ENCODE measurements around the gene RSPRY1.

The RSPRY1 gene

DNA sequence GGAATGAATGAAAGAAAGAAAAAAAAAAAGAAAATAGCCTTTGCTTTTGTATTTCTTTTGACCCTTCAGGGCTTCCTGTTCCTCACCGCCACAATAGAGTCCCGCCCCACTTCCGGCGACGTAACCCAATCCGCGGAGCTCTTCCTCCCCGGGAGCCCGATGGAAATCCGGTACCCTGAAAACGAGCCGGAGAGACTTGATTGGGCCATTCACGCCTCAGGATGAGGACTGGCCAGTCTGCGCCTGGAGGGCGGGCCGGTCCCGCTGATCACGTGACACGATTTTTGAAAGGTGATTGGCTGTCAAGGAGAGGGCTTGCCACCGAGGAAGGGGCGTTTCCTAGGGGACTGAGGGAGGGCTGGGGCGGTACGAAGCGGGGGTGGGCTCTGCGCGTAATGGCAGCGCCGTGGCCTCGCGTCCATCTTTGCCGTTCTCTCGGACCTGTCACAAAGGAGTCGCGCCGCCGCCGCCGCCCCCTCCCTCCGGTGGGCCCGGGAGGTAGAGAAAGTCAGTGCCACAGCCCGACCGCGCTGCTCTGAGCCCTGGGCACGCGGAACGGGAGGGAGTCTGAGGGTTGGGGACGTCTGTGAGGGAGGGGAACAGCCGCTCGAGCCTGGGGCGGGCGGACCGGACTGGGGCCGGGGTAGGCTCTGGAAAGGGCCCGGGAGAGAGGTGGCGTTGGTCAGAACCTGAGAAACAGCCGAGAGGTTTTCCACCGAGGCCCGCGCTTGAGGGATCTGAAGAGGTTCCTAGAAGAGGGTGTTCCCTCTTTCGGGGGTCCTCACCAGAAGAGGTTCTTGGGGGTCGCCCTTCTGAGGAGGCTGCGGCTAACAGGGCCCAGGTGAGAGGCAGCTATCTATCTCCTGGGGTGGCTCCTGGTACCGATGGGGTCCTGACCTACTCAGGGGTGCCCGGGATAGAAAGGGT lies at the start of gene RSPRY1, which contains the start of gene PSME3IP1:
Gene RSPRY1 (plus strand): TSS at position 385 of the 927 bp plus-strand sequence. CDS start 18,330 bp downstream, outside the sequence.
Gene PSME3IP1 (minus strand): TSS at position 95 of the 927 bp plus-strand sequence. CDS start 12,185 bp downstream, outside the sequence.
- peak; percentile 100 for DNase-seq (ENCODE audit: low spot score)

DNA sequence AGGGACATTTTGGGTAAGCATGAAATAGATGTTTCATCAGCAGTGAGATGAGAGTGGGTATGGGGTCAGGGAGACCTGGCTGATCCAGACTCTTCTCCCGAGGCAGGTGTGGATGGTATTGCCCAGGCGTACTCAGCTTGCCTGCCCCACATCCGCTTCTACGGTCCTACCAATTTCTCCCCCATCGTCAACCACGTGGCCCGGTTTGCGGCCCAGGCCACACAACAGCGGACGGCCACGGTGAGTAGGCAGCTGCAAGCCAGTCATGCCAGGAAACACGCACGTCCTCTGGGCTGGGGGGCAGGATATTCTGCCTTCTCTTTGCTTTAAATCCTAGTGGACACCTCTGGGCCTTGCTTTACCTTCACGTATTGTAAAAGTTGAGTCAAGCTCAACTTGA lies 49.1 kb upstream of the RSPRY1 start:
- DNase-seq (ENCODE audit: low spot score): no peak

DNA sequence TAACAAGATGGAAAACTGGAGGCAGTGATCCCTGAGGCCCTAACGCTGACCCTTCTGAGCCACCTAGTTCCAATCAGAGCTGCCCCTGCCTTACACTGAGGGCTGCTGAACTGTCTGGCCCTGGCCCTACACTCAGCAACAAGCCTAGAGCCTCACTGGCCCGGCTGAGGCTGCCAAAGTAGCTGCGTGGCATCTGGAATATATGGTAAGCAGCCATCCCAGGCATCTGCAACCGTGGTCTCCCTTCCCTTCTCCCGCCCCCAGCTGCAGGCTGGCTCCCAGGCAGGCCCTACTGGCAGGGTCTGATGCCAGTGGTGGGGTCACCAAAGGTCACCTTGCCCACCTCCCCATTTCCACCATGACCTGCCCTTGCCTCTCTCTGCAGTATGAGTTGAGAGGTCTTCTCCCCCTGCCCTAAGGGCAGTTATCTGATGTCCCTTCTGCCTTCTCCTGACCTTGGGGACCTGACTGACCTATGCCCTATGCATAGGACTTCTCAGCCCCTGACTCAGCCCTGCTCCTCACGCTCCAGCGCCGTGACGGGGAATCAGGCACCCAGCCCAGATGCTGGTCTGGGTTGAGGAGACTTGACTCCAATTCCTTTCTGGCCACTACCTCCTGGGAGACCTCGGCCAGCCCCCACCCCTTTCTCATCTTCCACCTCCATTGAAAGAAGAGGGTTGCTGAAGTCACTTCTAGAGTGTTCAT lies 48.4 kb upstream of the RSPRY1 start:
- DNase-seq (ENCODE audit: low spot score): no peak

DNA sequence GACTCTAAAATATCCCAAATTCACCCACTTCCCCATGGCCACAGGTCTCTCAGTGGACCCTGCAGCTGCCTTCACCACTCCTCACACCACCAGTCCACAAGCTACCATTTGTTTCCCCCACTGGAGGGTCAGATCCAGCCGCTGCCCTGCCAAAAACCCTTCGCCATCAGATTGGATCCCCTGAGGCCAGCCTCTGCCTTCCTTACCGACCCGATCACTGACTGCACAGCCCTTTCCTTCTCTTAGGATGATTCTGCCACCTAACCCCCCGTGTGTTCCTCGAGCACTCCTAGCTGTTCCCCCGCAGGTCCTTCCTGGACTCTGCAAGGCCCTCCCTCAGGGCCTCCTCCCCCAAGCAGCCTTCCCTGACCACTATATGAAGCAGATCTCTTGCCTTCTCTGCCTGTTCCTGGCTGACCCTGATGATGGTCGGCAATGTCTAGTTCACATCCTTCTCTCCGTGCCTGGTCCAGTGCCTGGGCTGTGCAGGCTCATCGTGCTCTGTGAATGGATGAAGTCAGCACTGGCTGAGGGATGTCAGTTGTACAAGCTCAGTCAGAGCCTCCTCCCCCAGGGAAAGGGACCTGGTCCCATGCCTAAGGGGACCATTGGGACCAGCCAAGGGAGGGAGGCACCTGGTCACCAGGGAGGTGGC lies 47.7 kb upstream of the RSPRY1 start:
- DNase-seq (ENCODE audit: low spot score): no peak

DNA sequence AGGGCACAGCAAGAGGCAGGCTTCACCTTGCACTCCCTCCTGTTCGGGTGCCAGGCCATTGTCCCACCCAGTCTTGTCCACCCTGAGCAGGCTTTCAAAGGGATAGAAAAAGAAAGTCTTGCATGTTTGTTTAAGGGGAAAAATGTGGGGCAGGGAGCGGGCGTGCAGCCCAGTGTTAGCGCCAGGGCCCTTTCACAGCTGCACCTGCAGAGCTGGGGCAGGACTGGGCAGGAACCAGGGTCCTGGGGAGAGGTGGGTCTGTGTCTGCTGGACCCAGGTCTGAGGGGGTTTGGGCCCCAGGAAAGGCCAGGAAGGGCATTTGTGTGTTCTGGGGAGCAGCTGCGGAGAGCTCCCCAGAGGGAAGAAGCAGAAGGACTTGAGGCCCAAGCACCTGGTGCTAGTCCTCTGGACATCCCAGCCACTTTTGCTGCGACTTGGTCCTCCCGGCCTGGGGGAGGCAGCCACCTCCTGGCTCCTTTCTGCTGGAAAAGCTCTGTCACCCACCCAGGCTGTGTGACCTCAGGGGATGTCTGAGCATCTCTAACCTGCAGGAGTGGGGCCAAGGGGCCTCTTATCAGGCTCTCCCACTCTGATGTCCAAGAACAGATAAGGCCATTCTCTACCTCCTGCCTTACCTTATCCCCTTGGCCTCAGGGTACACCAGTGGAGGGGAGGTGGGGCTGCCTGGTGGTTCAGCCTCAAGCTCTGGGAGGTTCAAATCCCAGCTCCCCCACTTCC lies 45.0 kb upstream of the RSPRY1 start:
- DNase-seq (ENCODE audit: low spot score): no peak

DNA sequence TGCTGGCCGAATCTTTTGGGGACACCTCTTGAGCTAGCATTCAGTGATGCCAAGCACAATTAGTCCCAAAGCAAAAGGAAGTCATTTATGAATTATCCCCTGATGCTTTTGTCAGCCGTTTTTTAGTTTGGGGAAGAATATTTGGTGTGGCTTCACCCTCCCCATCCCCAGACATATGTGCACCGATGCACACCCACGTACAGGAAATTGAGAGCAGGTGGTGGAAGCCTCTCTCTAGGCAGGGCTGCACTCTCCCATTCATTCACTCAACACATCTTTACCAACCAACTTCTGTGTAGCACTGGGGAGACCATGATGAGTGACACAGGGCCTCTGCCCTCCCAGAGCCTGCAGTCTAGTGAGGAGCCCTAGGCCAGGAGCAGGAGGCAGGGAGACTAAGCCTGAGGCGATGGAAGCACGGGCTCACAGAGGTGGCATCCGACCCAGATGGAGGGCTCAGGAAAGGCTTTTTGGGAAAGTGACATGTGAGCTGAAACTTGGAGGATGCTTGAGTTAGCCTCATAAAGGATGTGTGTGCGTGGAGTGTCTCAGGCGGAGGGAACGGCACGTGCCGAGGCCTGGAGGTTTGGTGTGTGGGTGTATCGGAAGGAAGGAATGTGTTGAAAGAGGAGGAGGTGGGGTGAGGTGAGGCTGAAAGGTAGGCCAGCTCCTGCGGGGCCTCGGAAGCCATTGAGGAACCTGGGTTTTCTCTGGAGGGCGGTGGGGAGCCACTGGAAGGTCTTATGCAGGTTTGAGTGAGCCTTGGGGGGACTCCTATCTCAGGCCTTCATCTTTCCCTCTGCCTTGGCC lies 44.1 kb upstream of the RSPRY1 start:
- DNase-seq (ENCODE audit: low spot score): peak; percentile 35

DNA sequence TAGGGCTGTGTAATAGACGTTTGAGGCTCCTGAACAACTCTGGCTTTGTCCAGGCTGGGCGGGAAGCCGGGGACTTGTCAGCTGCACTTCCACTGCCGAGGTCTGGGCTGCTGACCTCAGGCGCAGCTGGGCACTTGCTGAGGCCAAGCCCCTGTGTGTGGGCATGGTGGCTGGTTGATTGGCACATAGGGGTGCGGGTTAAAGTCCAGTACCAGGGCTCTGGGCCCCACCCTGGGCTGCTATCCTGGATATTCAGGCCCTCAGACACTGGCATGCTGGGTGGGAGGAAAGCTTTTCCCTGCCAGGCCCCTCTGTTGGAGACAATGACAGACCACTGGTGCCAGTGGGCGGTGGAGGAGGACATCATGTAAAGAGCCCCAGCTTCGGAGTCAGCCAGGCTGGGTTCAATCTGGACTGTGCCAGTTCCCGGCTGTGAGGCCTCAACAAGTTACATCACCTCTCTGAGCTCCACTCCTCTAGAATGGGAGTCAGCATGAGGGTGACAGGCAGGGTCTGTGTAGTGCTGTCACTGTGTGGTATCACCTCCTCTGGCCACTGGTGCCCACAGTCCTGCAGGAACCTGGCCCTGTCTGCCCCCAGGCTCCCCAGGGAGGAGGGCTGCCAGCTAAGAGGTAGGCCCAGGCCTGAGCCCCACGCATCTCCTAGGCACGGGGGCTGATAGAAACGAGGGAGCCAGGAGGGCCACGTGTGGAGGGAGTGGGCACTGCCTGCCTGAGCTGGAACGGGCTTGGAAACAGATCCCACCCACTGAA lies 42.8 kb upstream of the RSPRY1 start:
- no peak for DNase-seq (ENCODE audit: low spot score)

DNA sequence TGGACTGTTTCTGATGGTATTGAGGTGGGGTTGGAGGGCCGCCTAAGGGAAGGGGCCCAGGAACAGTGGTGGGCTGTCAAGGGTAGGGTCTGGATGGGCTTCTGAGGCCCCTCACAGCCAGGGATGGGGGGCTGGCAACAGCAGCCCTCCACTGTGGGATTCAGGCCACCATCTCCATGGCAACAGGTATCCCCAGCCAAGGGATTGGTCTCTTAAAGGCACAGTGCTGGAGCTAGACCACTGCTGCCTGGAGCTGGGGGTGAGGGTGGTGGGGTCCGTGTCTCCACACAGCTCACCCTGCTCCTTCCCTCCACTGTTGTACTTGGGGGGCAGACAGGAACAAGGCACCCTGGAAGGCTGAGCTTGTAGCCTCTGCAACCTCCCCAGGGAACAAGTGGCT lies 42.1 kb upstream of the RSPRY1 start:
- no peak for DNase-seq (ENCODE audit: low spot score)

DNA sequence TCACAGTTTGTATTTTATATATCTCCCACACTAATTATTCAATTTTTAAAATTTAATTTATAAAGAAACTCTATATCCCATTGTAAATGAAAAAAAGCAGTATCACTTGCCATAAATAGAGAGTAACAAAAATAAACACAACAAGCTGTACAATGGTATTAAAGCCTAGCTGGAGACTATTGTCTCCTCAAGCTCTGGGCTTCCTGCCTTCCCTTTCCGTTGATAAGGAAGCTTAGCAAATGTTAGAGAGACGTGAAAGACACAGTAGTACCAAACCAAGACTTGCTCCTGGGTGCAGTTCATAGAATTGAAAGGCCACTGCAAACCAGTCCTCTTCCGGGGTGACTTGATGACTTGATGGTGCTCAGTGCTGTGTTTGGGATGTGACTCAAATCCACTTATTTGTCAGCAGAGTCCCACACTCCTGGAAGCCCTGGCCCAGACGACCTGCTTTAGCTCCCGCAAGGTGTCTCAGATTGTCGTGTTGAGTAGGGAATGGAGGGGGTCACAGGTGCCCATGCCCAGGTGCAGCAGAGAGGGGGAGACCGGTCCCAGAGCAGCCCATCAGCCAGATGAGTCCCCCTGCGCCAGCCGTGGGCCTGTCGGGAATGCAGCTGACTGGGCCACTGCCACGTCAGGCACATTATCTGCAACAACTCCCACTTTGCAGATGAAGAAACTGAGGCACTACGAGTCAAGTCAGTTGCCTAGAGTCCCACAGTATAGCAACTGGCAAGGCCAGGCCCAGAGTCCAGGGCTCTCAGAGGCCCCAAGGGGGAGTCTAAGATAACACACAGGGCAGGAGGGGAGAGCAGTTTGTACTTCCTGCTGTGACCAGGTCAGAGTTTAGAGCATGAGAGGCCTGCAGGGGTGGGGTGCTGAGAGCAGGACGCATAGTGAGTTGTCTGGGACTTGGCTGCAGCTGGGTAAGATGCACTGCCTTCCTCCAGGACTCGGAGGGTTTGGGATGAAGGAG lies 40.8 kb upstream of the RSPRY1 start:
- DNase-seq (ENCODE audit: low spot score): no peak

DNA sequence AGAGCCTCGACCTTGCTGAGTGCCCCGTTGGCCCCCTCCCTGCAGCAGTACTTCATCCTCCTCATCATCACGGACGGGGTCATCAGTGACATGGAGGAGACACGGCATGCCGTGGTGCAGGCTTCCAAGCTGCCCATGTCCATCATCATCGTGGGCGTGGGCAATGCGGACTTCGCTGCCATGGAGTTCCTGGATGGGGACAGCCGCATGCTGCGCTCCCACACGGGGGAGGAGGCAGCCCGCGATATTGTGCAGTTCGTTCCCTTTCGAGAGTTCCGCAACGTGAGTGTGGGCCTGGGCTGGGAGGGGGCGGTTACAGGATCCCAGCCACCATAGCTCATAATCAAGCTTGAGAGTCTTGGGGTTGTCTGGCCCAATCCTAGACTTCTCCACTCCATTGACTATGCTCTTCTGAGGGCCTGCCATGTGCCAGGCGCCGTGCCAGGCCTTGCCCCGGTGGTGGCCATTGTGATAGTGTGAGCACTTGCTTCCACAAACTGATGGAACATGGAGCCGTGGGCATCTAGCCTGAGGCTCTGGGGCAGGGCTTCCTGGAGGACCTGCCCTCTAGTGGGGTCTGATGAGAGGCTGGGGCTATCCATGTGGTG lies 40.0 kb upstream of the RSPRY1 start:
- no peak for DNase-seq (ENCODE audit: low spot score)

DNA sequence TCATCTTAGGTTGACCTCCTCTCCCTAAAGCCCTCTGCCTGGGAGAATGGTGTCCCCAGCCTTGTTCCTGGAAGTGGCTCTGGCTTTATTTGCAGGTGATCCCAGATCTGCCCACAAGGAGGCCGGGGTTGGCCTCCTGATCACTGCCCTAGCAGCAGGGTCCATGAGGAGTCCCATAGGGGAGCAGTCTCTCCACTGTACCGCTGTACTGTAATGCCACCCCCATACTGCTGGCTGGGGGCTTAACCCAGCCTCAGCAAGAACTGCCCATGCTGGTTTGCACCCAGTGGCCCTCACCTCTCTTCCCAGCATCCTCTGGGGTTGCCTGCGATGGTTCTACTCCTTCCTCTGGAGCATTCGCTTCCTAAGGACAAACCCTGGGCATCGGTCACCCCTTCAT lies 39.4 kb upstream of the RSPRY1 start:
- DNase-seq (ENCODE audit: low spot score): no peak

DNA sequence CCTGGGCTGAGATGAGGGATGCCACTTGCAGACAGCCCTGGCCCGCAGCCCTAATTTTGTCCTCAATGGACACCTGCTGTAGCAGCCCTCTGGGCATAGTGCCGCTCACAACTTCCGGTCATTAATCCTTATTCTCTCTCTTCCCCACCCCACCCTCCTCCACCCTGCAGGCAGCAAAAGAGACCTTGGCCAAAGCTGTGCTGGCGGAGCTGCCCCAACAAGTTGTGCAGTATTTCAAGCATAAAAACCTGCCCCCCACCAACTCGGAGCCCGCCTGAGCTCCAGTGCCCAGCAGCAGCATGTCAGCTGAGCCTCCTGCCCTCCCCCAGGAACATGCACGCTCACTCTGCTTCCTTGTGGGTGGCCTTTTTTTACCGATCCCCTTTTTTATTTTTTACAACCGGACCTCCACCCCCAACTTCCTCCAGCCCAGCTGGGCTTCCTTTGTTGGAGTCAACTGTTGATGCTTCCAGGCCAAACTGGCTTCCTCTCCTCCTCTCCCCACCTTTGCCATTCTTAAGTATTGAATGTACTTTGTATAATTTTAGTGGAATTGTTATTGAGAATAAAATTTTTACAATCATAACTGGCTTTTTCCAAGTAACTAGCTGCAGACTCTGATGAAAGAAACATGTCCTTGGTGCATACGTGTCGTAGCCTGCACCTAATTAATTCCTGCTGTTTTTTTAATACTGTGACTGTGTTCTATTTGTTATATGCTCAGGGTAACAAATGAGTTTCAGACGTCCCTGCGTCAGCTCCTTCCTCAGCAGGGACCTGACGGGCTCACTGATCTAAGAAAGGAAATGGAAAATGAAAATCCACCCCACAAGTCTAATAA lies 38.5 kb upstream of the RSPRY1 start:
- DNase-seq (ENCODE audit: low spot score): no peak

DNA sequence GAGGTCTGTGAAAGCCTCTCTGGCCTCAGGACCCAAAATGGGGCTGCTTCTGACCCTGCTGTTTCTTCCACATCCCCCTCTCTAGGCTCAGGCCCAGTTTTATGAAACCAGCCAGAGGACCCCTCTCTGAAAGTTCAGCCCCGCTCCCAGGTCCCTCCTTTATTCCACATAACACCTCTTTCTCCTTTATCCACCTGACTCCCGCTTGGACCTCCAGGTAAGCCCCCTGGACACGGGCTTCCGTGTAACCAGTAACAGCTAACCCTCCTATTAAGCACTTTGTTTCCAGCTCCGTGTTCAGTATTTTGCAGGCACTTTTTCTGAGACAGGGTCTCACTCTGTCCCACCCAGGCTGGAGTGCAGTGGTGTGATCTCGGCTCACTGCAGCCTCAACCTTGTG lies 37.6 kb upstream of the RSPRY1 start:
- DNase-seq (ENCODE audit: low spot score): no peak

DNA sequence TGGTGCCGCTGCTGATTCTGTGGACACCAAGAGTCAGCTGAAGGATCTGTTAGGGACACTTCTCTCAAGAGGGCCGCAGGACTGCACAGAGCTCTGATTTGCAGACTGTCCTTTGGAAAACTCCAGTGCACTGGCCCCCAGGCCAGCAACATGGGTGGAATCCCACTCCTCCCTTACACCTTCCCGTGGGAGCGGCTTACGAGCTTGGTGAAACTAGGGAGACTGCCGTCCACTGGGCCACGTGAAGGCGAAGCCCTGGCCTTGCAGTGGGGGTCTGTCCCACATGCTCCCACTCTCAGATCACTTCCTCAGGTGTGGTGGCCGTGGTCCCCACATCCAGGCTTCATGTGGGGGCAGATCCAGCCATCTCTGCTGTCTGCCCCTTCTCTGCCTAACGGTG lies 36.7 kb upstream of the RSPRY1 start:
- DNase-seq (ENCODE audit: low spot score): no peak

DNA sequence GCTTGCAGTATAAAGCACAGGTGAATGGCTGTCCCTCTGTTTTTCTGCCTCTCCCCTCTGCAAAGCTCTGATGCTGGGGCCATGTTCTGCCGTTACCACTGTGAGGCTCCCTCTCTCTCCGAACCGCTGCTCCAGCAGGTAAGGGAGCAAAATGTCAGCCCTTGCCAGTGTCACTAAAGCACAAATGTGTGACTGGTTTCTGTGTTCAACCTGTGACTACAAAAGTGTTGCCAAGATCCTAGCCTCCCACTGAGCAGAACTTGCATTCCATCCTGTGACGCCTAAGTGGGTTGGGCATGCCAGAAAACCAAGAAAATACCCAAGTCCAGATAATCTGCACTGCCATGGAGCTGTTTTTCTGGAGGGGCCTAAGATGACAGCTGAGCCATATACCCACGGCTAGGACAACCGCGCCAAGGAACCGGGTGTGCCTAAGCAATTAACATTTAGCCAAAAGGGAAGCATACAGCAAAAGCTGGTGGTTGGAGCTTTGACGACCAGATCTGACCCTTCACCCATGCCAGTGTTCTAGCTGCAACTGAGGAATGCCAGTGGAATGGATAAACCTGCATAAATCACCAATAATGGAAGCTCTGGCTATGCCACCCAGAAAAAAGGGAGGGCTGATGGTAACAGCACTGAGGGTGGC lies 35.3 kb upstream of the RSPRY1 start:
- no peak for DNase-seq (ENCODE audit: low spot score)

DNA sequence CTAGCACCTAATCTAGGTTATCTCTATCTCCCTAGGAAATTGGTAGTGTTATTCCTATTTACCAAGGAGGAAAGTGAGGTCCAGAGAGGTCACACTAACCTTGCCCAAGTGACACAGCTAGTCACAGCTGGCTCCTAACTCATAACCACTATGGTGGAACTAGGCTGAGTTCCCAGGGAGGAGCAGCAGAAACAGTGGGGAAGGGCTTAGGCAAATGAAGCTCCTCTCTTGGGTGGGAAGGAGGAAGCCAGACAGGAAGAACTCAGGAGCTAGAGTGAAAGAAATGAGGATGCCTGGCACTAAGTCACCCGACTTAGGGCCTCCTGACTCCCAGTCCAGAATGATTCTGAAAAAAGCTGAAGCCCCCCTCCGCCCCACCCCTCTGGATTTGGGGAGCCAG lies 34.8 kb upstream of the RSPRY1 start:
- DNase-seq (ENCODE audit: low spot score): no peak

Data from CD4-positive, alpha-beta T cell treated with Interleukin-6 at 100 ng/mL for 8 hours (primary cell).